BE2C (cell line): ENCODE measurements around the gene KLF13.

Experiments
- DNase-seq: peaks from one replicate; pipeline ENCODE4 v3.0.0-alpha.2; 2020
- H3K27me3 ChIP-seq: fragments of 250-450 bp; sonication (Bioruptor Pico); 2 replicates; pipeline ENCODE4 v1.5.1; 2020; ENCODE audit warnings: mild to moderate bottlenecking
- H3K36me3 ChIP-seq: fragments of 250-450 bp; sonication (Bioruptor Pico); 2 replicates; pipeline ENCODE4 v1.5.1; 2020; ENCODE audit warnings: mild to moderate bottlenecking
- H3K4me1 ChIP-seq: fragments of 250-450 bp; sonication (Bioruptor Pico); 2 replicates; pipeline ENCODE4 v1.5.1; 2020
- H3K4me3 ChIP-seq: 2 replicates; pipeline ENCODE4 v1.5.1; 2011; ENCODE audit warnings: low read depth, low read length
- H3K9me3 ChIP-seq: fragments of 250-450 bp; sonication (Bioruptor Pico); 2 replicates; pipeline ENCODE4 v1.5.1; 2020
- TF ChIP-seq, protein P1 (sequence below): IDR thresholded peaks from 2 replicates; pipeline ENCODE4 v1.5.1; 2012; ENCODE audit warnings: mild to moderate bottlenecking, low read depth, low read length

The KLF13 gene

GRCh38 chr15:31392761-31393401, 66.2 kb downstream of the KLF13 start:
- no peaks in the 10 kb centered on the region for H3K9me3 ChIP-seq
- no peaks in the 10 kb centered on the region for H3K27me3 ChIP-seq
- no peaks in the 10 kb centered on the region for H3K36me3 ChIP-seq
- H3K4me1 ChIP-seq = peaks cover 29% of the 10 kb centered on the region
- H3K4me3 ChIP-seq = peak overlapping the region; percentile 75
- TF ChIP-seq, protein P1, sequence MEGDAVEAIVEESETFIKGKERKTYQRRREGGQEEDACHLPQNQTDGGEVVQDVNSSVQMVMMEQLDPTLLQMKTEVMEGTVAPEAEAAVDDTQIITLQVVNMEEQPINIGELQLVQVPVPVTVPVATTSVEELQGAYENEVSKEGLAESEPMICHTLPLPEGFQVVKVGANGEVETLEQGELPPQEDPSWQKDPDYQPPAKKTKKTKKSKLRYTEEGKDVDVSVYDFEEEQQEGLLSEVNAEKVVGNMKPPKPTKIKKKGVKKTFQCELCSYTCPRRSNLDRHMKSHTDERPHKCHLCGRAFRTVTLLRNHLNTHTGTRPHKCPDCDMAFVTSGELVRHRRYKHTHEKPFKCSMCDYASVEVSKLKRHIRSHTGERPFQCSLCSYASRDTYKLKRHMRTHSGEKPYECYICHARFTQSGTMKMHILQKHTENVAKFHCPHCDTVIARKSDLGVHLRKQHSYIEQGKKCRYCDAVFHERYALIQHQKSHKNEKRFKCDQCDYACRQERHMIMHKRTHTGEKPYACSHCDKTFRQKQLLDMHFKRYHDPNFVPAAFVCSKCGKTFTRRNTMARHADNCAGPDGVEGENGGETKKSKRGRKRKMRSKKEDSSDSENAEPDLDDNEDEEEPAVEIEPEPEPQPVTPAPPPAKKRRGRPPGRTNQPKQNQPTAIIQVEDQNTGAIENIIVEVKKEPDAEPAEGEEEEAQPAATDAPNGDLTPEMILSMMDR = no peak
- DNase-seq = no peak

DNA sequence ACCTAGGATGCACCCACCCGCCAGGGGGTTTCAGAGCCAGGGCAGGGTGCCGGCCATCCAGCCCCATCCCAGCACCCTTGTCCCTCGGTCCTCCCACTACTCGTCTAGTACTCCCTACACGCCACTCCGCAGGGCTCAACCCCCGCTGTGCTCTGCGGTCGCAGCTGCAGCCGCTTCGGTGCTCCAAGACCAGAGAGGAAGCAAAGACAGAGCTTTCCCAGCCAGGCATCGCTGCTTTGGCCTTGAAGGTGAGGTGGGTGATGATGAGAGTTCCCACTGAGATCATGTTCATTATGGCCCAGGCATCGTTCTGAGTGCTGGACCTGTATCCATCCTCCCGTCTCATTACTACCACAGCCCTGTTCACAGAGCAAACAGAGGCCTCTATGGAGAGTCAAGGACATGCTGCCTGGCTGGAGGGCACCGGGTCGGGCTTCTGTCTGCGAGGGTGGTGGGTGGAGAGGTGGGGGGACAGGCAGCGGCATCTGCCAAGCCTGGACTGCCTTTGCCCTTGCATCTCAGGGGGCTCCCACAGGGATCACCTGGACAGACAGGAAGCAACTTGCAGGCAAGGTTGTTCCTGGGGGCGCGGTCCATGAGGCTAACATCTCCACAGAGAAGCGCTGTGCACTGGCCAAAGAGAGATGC, 66.9 kb downstream of the KLF13 start:
- TF ChIP-seq, protein P1 = no peak
- no peaks in the 10 kb centered on the region for H3K27me3 ChIP-seq
- H3K4me1 ChIP-seq = peaks cover 28% of the 10 kb centered on the region
- DNase-seq = no peak
- H3K36me3 ChIP-seq = no peaks in the 10 kb centered on the region
- no peaks in the 10 kb centered on the region for H3K9me3 ChIP-seq
- no peak overlapping the region for H3K4me3 ChIP-seq

GRCh38 chr15:31396881-31397560, 70.4 kb downstream of the KLF13 start:
- Histone ChIP-seq H3K27me3 (no peaks in the 10 kb centered on the region), H3K9me3 (no peaks in the 10 kb centered on the region), H3K4me1 (peaks cover 43% of the 10 kb centered on the region), H3K36me3 (no peaks in the 10 kb centered on the region), H3K4me3 (peak overlapping the region; percentile 36; the same call in 1 of the 2 replicates)
- DNase-seq = peak; percentile 99
- TF ChIP-seq, protein P1 = 0 out of 2 replicates have a peak, but pooled peaks have one; percentile 4

DNA sequence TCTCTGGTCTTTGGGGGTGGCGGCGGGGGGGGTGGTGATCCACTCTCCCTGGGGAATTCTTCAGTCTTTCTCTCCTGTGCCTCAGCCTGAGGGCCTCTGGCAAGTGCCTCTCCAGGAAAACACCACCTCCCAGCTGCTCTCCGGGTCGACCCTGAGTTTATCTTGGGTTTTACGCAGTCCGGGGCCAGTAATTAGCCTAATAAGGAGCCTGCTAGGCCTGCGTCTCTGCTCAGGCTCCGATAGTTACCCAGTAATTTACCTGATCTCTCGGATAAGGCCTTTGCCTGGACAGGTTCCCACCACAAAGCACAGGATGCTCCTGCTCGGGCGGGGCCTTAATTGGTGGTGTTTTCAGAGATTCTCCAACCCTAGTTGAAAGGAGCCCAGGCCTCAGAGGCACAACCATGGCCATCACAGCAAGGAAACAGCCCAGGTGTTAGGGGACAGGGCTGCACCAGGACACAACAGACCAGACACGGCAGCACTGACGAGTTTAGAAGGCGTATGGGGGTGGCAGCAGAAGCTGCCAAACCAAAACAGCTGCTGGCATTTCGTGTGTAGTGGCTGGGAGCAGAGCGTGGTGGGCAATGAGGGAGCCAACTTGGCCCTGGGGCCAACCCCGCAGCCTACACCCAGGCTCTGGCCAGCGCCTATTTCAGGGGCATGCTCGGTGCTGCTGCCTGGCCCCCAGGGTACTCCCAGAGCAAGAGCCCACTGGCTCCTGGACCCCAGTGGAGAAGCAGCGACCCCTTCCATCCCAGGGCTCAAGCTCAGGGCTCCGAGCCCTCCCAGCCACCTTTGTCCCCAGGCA, 71.4 kb downstream of the KLF13 start:
- TF ChIP-seq, protein P1 = no peak
- Histone ChIP-seq H3K27me3 (no peaks in the 10 kb centered on the region), H3K4me3 (peak overlapping the region; percentile 36), H3K9me3 (no peaks in the 10 kb centered on the region), H3K4me1 (peaks cover 49% of the 10 kb centered on the region), H3K36me3 (no peaks in the 10 kb centered on the region)
- DNase-seq = peak; percentile 91

GRCh38 chr15:31398677-31399301, 72.2 kb downstream of the KLF13 start:
- TF ChIP-seq, protein P1 = no peak
- peaks cover 55% of the 10 kb centered on the region for H3K4me1 ChIP-seq
- H3K27me3 ChIP-seq = no peaks in the 10 kb centered on the region
- H3K4me3 ChIP-seq = peak overlapping the region; percentile 9
- peak; percentile 77 for DNase-seq
- H3K36me3 ChIP-seq = no peaks in the 10 kb centered on the region
- H3K9me3 ChIP-seq = no peaks in the 10 kb centered on the region
